ENCODE measurements around the gene ELAVL2. TPM values are rescaled to one million over a fixed set of nuclear protein-coding genes. Genes with fewer than 3 reads are reported as not detected.

The ELAVL2 gene
- polyA plus RNA-seq, 1 donor from 2014 or later: 106 TPM

DNA sequence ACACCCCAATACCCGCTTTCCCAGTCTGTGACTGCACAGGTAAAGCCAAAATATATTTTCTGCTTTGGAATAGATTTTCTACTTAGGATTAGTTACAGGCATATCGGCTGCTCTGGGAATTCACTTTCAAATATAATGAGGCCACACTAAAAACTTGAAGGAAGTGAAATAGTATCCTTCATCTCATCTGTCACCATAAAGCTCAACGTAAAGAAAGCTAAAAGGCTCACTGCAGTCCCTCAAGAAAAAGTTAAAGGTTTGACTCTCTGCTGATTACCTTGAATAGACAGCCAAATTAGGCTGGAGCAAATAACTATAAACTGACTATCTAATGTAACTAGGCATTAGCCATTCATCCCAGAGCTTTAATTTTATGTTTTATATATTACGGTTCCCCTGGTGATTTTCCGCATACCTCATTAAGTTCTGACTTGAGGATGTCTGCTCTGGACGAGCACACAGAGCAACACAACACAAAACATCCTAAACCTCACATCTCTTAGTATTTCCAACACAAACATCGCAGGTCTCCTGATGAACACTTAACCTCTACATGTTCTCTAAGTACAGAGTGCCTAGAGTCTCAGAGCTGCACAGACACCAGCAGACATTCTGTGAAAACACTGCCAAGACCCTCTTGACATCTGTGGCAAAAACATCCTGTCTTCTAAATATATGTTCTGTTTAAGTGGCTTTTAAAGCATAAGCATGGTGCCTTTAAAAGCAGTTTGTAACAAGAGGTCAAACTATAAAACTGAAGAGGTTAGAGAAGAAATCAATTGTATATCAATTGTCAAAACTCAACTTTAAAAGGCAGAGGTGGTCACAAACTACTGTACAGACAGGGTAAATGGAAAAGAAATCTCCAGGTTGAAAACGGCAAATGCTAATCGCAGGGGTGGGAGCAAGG is 35.4 kb downstream of the ELAVL2 start:
- Histone ChIP-seq H3K4me2 (ENCODE audit: low read length) (no peak overlapping the region), H3F3A (ENCODE audit: insufficient read depth, low read length, poor library complexity, severe bottlenecking) (no peaks in the 10 kb centered on the region), H3K9me2 (ENCODE audit: insufficient read depth, low read length) (no peaks in the 10 kb centered on the region), H3K9ac (ENCODE audit: low read length) (no peak overlapping the region), H3K27me3 (ENCODE audit: insufficient read depth, low read depth, low read length) (no peaks in the 10 kb centered on the region), H4K20me1 (ENCODE audit: insufficient read depth) (no peaks in the 10 kb centered on the region), H3K27ac (ENCODE audit: low read length) (no peak overlapping the region), H3K9me3 (ENCODE audit: low read length) (no peaks in the 10 kb centered on the region), H2AFZ (ENCODE audit: low read depth, low read length) (no peak overlapping the region), H3K4me3 (ENCODE audit: low read length) (no peak overlapping the region), H3K36me3 (ENCODE audit: insufficient read depth, low read length) (no peaks in the 10 kb centered on the region), H3K79me2 (replicated peaks; ENCODE audit: insufficient read depth, low read length) (peaks cover 45% of the 10 kb centered on the region)
- TF ChIP-seq REST (IDR thresholded peaks at IDR 0.05; ENCODE audit: borderline replicate concordance): no peak
- no peak for TF ChIP-seq MXI1 (conservative IDR thresholded peaks at IDR 0.05; ENCODE audit: poor library complexity, severe bottlenecking)
- no peak for TF ChIP-seq SMC3 (conservative IDR thresholded peaks at IDR 0.05; ENCODE audit: poor library complexity)
- no peak for TF ChIP-seq EP300 (conservative IDR thresholded peaks at IDR 0.05; ENCODE audit: poor library complexity, severe bottlenecking)

- Histone ChIP-seq H3K9ac (ENCODE audit: low read length) (no peak overlapping the region), H3K79me2 (replicated peaks; ENCODE audit: insufficient read depth, low read length) (peaks cover 37% of the 10 kb centered on the region), H3K27me3 (ENCODE audit: insufficient read depth, low read depth, low read length) (no peaks in the 10 kb centered on the region), H3K9me2 (ENCODE audit: insufficient read depth, low read length) (no peaks in the 10 kb centered on the region), H3K36me3 (ENCODE audit: insufficient read depth, low read length) (no peaks in the 10 kb centered on the region), H2AFZ (ENCODE audit: low read depth, low read length) (no peak overlapping the region), H3K27ac (ENCODE audit: low read length) (no peak overlapping the region), H3F3A (ENCODE audit: insufficient read depth, low read length, poor library complexity, severe bottlenecking) (no peaks in the 10 kb centered on the region), H3K4me3 (ENCODE audit: low read length) (no peak overlapping the region), H4K20me1 (ENCODE audit: insufficient read depth) (no peaks in the 10 kb centered on the region), H3K4me2 (ENCODE audit: low read length) (no peak overlapping the region), H3K9me3 (ENCODE audit: low read length) (no peaks in the 10 kb centered on the region)
- TF ChIP-seq, protein P1, sequence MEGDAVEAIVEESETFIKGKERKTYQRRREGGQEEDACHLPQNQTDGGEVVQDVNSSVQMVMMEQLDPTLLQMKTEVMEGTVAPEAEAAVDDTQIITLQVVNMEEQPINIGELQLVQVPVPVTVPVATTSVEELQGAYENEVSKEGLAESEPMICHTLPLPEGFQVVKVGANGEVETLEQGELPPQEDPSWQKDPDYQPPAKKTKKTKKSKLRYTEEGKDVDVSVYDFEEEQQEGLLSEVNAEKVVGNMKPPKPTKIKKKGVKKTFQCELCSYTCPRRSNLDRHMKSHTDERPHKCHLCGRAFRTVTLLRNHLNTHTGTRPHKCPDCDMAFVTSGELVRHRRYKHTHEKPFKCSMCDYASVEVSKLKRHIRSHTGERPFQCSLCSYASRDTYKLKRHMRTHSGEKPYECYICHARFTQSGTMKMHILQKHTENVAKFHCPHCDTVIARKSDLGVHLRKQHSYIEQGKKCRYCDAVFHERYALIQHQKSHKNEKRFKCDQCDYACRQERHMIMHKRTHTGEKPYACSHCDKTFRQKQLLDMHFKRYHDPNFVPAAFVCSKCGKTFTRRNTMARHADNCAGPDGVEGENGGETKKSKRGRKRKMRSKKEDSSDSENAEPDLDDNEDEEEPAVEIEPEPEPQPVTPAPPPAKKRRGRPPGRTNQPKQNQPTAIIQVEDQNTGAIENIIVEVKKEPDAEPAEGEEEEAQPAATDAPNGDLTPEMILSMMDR (IDR thresholded peaks at IDR 0.05; ENCODE audit: poor library complexity, severe bottlenecking): no peak
- TF ChIP-seq EZH2 (IDR thresholded peaks at IDR 0.05; ENCODE audit: borderline replicate concordance, insufficient read depth, low read length, poor library complexity, severe bottlenecking): no peak
- TF ChIP-seq REST (IDR thresholded peaks at IDR 0.05; ENCODE audit: borderline replicate concordance): no peak
- no peak for TF ChIP-seq EP300 (conservative IDR thresholded peaks at IDR 0.05; ENCODE audit: poor library complexity, severe bottlenecking)
Observed at GRCh38 chr9:23789529-23790254, 36.3 kb downstream of the ELAVL2 start.
